ENCODE measurements around the gene DACT2. TPM values are rescaled to one million over a fixed set of nuclear protein-coding genes. Genes with fewer than 3 reads are reported as not detected.

Gene DACT2
- total and polyA plus RNA-seq, 2 of the 8 experiments (the other 6 are each of a cell fraction or from before 2014, with no cell fraction given): 2.9 to 3.1 TPM

DNA sequence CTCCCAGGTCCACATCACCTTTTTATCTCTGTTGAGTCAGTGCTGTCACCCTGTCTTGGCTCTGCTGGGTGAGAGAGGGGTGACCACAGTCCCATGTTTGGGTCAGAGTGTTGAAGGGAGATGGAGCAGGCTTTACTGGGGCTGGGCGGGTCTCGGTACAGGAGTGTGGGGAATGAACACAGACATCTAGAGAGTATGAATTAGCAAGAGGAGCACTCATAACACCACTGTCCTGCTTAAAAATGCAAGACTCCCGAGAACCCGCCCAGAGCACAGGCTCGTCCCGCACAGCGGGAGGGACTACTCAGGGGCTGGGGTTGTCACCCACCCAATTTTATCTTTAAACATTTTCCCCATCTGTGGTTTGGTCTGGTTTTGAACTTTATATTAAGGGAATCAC, 27.5 kb upstream of the DACT2 start:
- Histone ChIP-seq H3K56ac (replicated peaks; ENCODE audit: insufficient read length, low read depth, low read length) (no peak overlapping the region), H2BK20ac (ENCODE audit: low read length) (no peak overlapping the region), H2AFZ (ENCODE audit: low read length) (no peak overlapping the region), H3K36me3 (ENCODE audit: control insufficient read depth in 2 of 4, insufficient read depth in 4 of 4, low read length in 3 of 4) (no peaks in the 10 kb centered on the region), H4K91ac (replicated peaks; ENCODE audit: insufficient read length, low read length) (no peak overlapping the region), H2BK120ac (replicated peaks; ENCODE audit: low read depth, low read length) (no peak overlapping the region), H3K4ac (replicated peaks; ENCODE audit: insufficient read length, low read depth, low read length) (no peak overlapping the region), H3K18ac (ENCODE audit: extremely low read depth, low read length) (no peak overlapping the region), H3K4me3 (ENCODE audit: extremely low read depth in 1 of 4, insufficient read depth in 2 of 4, low read depth in 3 of 4, low read length in 4 of 4) (no peak overlapping the region), H3K4me2 (ENCODE audit: insufficient read depth in 1 of 2, low read depth in 2 of 2, low read length in 2 of 2) (no peak overlapping the region), H3K4me1 (replicated peaks in 1 of 4; ENCODE audit: control insufficient read depth in 3 of 4, insufficient read depth in 4 of 4, low read length in 3 of 4) (peaks cover 0 to 3% (median 0%) of the 10 kb centered on the region in 4 experiments; a peak in 1 of 7 replicates), H3K14ac (ENCODE audit: insufficient read length) (no peak overlapping the region), H3K23me2 (ENCODE audit: low read depth, low read length) (no peaks in the 10 kb centered on the region), H4K20me1 (replicated peaks in 1 of 2; ENCODE audit: control insufficient read depth in 1 of 2, insufficient read depth in 2 of 2, low read length in 2 of 2) (no peaks in the 10 kb centered on the region), H2BK15ac (ENCODE audit: low read length) (no peak overlapping the region), H3K27ac (ENCODE audit: low read depth, low read length) (no peak overlapping the region), H3K27me3 (replicated peaks in 1 of 4; ENCODE audit: control insufficient read depth in 3 of 4, extremely low read depth in 1 of 4, insufficient read depth in 3 of 4, low read length in 3 of 4) (no peaks in the 10 kb centered on the region; a peak in 1 of 7 replicates), H2BK12ac (ENCODE audit: low read depth, low read length) (no peak overlapping the region), H3K9me3 (ENCODE audit: insufficient read depth in 2 of 2, low read depth in 1 of 2, low read length in 1 of 2) (no peaks in the 10 kb centered on the region), H3K9ac (replicated peaks in 1 of 4; ENCODE audit: extremely low read depth in 1 of 4, low read depth in 3 of 4, low read length in 3 of 4) (no peak overlapping the region), H3K23ac (ENCODE audit: insufficient read length) (no peak overlapping the region), H2BK5ac (ENCODE audit: low read depth, low read length) (no peak overlapping the region), H4K5ac (ENCODE audit: insufficient read length, low read depth, low read length) (no peak overlapping the region), H4K8ac (ENCODE audit: extremely low read depth, insufficient read depth, low read length) (no peak overlapping the region), H3K79me1 (ENCODE audit: low read depth, low read length) (no peaks in the 10 kb centered on the region), H2AK5ac (ENCODE audit: low read depth, low read length) (no peak overlapping the region), H3K79me2 (ENCODE audit: control insufficient read depth in 1 of 2, insufficient read depth in 2 of 2, low read length in 2 of 2) (no peaks in the 10 kb centered on the region)
- 93% methylated on average over 7 of the region's 7 CpGs; no CpG with 5 or more reads in 1 of the 2 experiments for WGBS, 2 experiments (ENCODE audit: extremely low coverage in 1 of 2, insufficient coverage in 1 of 2, insufficient read length in 1 of 2, insufficient replicate concordance in 2 of 2, low coverage in 1 of 2, low lambda C conversion rate in 2 of 2, missing lambda C conversion rate in 1 of 2)
- ChIA-PET POLR2A (ENCODE audit: partially characterized antibody) (interaction anchor here (1.0 to 1.1 kb wide), 2 partner anchors 10 to 14 kb away, joined by 3 read pairs; no protein-coding TSS in a partner anchor), CTCF (ENCODE audit: partially characterized antibody) (interaction anchor here (1.2 to 4.6 kb wide), 5 partner anchors 9 to 140 kb away, joined by 3 to 23 read pairs (median 5); no protein-coding TSS in a partner anchor)
- no peak for DNase-seq (ENCODE audit: low read depth in 1 of 2, low spot score in 2 of 2)
- no peak for FAIRE-seq
- TF ChIP-seq KDM4A (IDR thresholded peaks at IDR 0.05; ENCODE audit: low read depth, low read length, severe bottlenecking) (no peak), TAF1 (IDR thresholded peaks at IDR 0.05; ENCODE audit: low read depth, low read length) (no peak), RXRA (IDR thresholded peaks at IDR 0.05; ENCODE audit: insufficient read depth, low read depth, low read length) (no peak), MAFK (IDR thresholded peaks at IDR 0.05; ENCODE audit: low read depth, low read length) (no peak), GABPA (IDR thresholded peaks at IDR 0.05; ENCODE audit: borderline replicate concordance, insufficient read depth, low read length) (no peak), SP2 (IDR thresholded peaks at IDR 0.05; ENCODE audit: low read length) (no peak), EP300 (IDR thresholded peaks at IDR 0.05; ENCODE audit: borderline replicate concordance in 1 of 2, low read depth in 2 of 2, low read length in 2 of 2) (no peak), BACH1 (IDR thresholded peaks at IDR 0.05; ENCODE audit: low read length) (no peak), SRF (IDR thresholded peaks at IDR 0.05; ENCODE audit: low read depth, low read length) (no peak)
- TF ChIP-seq, protein P1, sequence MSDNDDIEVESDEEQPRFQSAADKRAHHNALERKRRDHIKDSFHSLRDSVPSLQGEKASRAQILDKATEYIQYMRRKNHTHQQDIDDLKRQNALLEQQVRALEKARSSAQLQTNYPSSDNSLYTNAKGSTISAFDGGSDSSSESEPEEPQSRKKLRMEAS (IDR thresholded peaks at IDR 0.05): no peak
- TF ChIP-seq, protein P2, sequence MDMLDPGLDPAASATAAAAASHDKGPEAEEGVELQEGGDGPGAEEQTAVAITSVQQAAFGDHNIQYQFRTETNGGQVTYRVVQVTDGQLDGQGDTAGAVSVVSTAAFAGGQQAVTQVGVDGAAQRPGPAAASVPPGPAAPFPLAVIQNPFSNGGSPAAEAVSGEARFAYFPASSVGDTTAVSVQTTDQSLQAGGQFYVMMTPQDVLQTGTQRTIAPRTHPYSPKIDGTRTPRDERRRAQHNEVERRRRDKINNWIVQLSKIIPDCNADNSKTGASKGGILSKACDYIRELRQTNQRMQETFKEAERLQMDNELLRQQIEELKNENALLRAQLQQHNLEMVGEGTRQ (IDR thresholded peaks at IDR 0.05; ENCODE audit: low read length): no peak
